ENCODE data around the gene RYR3. TPM values are rescaled to one million over a fixed set of nuclear protein-coding genes. Genes with fewer than 3 reads are reported as not detected.

The RYR3 gene
- total and polyA plus RNA-seq, 4 donors, result 0.09 to 1.4 (median 0.47) TPM

- Histone ChIP-seq H3K27me3 (ENCODE audit: control insufficient read depth in 3 of 3, insufficient read depth in 3 of 3, low read length in 2 of 3) (no peaks in the 10 kb centered on the region), H3K4me1 (ENCODE audit: control insufficient read depth in 5 of 5, insufficient read depth in 5 of 5, low read length in 5 of 5) (no peaks in the 10 kb centered on the region), H3K9ac (ENCODE audit: insufficient read depth in 1 of 2, low read length in 2 of 2) (no peak overlapping the region), H3K4me3 (no peak overlapping the region), H3K27ac (ENCODE audit: low read depth in 1 of 2, low read length in 1 of 2) (no peak overlapping the region), H3K36me3 (ENCODE audit: control insufficient read depth in 4 of 4, insufficient read depth in 4 of 4, low read length in 4 of 4) (no peaks in the 10 kb centered on the region), H3K9me3 (ENCODE audit: control insufficient read depth in 4 of 4, insufficient read depth in 3 of 4, low read length in 3 of 4) (peaks cover 0 to 2% (median 0%) of the 10 kb centered on the region in 4 donors)
- WGBS, 2 donors, result 75 to 78% methylated on average over 1 of the region's 1 CpG
- DNase-seq (no peak), ATAC-seq (ENCODE audit: insufficient read depth, low FRiP score) (no peak)
- TF ChIP-seq, protein P1, sequence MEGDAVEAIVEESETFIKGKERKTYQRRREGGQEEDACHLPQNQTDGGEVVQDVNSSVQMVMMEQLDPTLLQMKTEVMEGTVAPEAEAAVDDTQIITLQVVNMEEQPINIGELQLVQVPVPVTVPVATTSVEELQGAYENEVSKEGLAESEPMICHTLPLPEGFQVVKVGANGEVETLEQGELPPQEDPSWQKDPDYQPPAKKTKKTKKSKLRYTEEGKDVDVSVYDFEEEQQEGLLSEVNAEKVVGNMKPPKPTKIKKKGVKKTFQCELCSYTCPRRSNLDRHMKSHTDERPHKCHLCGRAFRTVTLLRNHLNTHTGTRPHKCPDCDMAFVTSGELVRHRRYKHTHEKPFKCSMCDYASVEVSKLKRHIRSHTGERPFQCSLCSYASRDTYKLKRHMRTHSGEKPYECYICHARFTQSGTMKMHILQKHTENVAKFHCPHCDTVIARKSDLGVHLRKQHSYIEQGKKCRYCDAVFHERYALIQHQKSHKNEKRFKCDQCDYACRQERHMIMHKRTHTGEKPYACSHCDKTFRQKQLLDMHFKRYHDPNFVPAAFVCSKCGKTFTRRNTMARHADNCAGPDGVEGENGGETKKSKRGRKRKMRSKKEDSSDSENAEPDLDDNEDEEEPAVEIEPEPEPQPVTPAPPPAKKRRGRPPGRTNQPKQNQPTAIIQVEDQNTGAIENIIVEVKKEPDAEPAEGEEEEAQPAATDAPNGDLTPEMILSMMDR (IDR thresholded peaks at IDR 0.05; ENCODE audit: control extremely low read depth, extremely low read depth), result no peak
These were observed 179.9 kb downstream of the RYR3 start for GRCh38 chr15:33490703-33491102.

DNA sequence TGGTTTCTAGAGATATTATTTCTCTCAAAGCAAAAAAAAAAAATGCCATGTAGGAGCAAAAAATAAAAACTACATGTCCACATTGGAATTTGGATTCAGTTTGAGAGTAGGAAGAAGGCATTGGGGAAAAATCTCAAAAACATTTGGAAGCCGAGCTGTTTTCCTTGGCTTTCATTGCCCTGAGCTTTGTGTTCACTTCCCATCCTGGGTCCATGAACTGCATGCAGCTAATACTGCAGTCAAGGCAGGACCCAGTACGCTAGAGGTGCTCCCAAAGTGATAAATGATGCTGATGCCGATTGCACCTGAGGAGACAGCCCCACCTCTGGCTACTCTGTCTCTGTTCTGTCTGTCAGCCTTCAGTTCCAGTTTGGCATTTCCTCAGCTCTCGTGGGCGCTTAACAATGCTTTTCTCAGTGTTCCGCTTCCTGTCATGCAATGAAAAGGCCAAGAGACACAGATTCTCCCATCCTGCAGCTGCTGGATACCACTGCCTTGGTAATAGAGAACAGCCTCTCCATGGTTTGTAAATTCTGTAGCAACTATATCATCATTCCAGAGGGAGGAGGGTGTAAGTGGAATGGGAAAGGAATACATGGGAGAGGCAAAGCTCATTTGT is 181.8 kb downstream of the RYR3 start:
- Histone ChIP-seq H3K9ac (ENCODE audit: insufficient read depth in 1 of 2, low read length in 2 of 2) (no peak overlapping the region), H3K27ac (ENCODE audit: low read depth in 1 of 2, low read length in 1 of 2) (no peak overlapping the region), H3K4me3 (no peak overlapping the region), H3K4me1 (ENCODE audit: control insufficient read depth in 5 of 5, insufficient read depth in 5 of 5, low read length in 5 of 5) (no peaks in the 10 kb centered on the region), H3K27me3 (ENCODE audit: control insufficient read depth in 3 of 3, insufficient read depth in 3 of 3, low read length in 2 of 3) (no peaks in the 10 kb centered on the region), H3K36me3 (ENCODE audit: control insufficient read depth in 4 of 4, insufficient read depth in 4 of 4, low read length in 4 of 4) (no peaks in the 10 kb centered on the region), H3K9me3 (ENCODE audit: control insufficient read depth in 4 of 4, insufficient read depth in 3 of 4, low read length in 3 of 4) (peaks cover 0 to 2% (median 0%) of the 10 kb centered on the region in 4 donors)
- 66 to 79% methylated on average over 6 of the region's 6 CpGs for WGBS, 2 donors
- TF ChIP-seq, protein P1 (IDR thresholded peaks at IDR 0.05; ENCODE audit: control extremely low read depth, extremely low read depth), result no peak
- no peak for DNase-seq
- ATAC-seq (ENCODE audit: insufficient read depth, low FRiP score), result no peak

GRCh38 chr15:33494306-33494705 is 183.5 kb downstream of the RYR3 start:
- ATAC-seq (ENCODE audit: insufficient read depth, low FRiP score), result no peak
- TF ChIP-seq, protein P1 (IDR thresholded peaks at IDR 0.05; ENCODE audit: control extremely low read depth, extremely low read depth), result no peak

More at GRCh38 chr15:33494306-33494705, 183.5 kb downstream of the RYR3 start:
- Histone ChIP-seq H3K9me3 (ENCODE audit: control insufficient read depth in 4 of 4, insufficient read depth in 3 of 4, low read length in 3 of 4) (peaks cover 0 to 1% (median under 1%) of the 10 kb centered on the region in 4 donors), H3K4me1 (ENCODE audit: control insufficient read depth in 5 of 5, insufficient read depth in 5 of 5, low read length in 5 of 5) (no peaks in the 10 kb centered on the region), H3K4me3 (no peak overlapping the region), H3K27me3 (ENCODE audit: control insufficient read depth in 3 of 3, insufficient read depth in 3 of 3, low read length in 2 of 3) (no peaks in the 10 kb centered on the region), H3K36me3 (ENCODE audit: control insufficient read depth in 4 of 4, insufficient read depth in 4 of 4, low read length in 4 of 4) (no peaks in the 10 kb centered on the region), H3K27ac (ENCODE audit: low read depth in 1 of 2, low read length in 1 of 2) (no peak overlapping the region), H3K9ac (ENCODE audit: insufficient read depth in 1 of 2, low read length in 2 of 2) (no peak overlapping the region)
- DNase-seq, result no peak

All from lung (tissue), 12 donors.